Urothelium cell line (cell line): Measurements from ENCODE around the gene ZMYM2.
"Not testable (repeated sequence)": the region's sequence is repeated elsewhere in the genome, so short reads cannot be mapped to it uniquely, and the experiment has no call there.

Experiments
- DNase-seq: peaks from one replicate; pipeline ENCODE4 v3.0.0; 2011; ENCODE audit warnings: low spot score, mixed read lengths
- FAIRE-seq: peaks from 2 replicates; lab custom pipeline; 2011; peaks lifted over from hg19 to GRCh38; lab: Jason Lieb, UNC

Gene ZMYM2

GRCh38 chr13:19958155-19959111, at the start of gene ZMYM2:
Gene ZMYM2 (plus strand): TSS chr13:19958727. CDS start chr13:19993073, 34,346 bp downstream.
- DNase-seq, result peak; percentile 96
- no peak for FAIRE-seq

DNA sequence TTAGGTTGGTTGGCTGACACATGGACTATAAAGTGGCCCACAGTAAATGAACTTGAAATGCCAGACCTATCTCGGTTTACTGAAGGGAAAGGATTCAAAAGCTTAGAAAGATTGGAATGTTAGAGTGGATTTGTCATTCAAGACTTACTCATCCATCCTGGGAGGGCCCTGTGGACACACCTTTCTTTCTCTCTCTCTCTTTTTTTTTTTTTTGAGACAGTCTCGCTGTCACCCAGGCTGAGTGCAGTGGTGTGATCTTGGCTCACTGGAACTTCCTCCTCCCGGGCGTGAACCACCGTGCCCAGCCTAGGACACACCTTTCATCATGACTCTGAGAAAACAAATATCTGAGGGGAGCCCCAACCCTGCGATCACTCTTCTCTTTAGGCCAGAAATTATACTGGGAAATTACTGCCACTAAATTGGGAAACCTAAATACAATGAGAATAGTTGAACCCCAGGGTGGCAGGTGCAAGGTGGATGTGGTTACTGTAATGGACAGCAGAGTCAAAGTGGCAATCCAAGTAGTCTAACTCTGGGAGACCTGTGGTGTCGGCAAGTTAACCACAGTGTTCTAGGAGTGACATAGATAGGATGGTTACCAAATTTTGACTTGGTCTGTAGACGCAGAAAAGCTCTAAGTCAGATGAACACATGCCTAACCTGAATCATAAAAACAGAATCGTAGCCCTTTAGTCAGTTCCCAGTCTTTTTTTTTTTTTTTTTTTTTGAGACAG, 48.0 kb upstream of the ZMYM2 start:
- peak; percentile 60 for DNase-seq
- no peak for FAIRE-seq

- DNase-seq (peak; percentile 10), FAIRE-seq (no peak)
These were observed 31.3 kb upstream of the ZMYM2 start for GRCh38 chr13:19927117-19927748.

DNA sequence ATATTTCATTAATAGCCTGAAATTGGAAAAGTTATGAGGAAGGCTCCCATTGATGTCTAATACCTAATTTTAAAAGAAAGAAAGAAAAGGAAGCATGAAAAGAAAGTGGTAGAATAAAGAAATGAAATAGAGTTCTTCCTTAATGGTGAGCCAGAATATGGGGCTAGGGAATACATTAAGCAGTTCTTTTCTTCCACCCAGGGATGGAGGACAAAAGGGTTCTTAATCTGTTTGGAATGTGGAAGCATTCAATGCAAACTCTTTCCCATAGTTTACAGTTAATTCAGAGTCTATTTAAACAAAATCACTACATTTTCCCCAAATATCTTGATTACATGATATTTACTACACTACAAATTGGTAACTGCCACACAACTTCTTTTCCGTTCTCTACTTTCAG, 18.4 kb upstream of the ZMYM2 start:
- FAIRE-seq (no peak), DNase-seq (no peak)

GRCh38 chr13:19950374-19950773, 8.2 kb upstream of the ZMYM2 start:
- FAIRE-seq, result no peak
- no peak for DNase-seq

DNA sequence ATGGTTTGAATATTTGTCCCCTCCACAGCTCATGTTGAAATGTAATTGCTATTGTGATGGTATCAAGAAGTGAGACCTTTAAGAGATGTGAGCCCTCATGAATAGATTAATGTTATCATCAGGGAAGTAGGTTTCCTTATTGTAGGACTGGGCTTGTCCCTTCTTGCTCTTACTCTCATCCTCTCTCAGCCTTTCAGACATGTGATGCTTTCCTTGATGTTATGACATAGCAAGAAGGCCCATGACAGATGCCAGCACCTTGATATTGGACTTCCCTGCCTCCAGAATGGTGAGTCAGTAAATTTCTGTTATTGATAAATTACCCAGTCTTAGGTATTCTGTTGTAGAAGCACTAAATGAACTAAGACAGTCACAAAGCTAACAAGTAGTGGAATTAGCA, 5.7 kb upstream of the ZMYM2 start:
- DNase-seq, result no peak
- no peak for FAIRE-seq

DNA sequence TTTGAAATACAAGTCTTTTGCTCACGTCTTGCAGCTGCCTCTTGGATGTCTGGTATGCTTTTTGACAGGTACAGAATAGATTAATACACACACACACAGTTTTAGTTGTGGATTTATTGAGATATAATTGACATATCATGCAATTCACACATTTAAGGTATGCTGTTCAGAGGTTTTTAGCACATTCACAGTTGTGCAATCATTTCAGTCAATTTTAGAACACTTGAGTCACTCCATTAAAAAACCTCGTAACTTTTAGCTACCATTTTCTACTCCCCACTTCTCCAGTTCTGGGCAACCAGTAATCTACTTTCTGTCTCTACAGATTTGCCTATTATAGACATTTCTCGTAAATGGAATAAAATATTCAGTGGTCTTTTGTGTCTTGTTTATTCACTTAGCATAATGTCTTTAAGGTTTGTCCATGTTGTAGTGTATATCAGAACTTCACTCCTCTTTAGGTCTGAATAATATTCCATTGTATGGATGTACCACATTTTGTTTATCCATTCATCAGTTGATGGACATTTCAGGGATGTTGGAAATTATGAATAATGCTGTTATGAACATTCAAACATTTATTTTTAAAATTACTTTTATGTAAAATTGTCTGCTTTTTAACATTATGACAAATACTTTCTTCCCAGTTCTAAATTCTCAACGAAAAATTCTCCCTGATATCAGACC, 2.5 kb upstream of the ZMYM2 start:
- DNase-seq (no peak), FAIRE-seq (no peak)

- DNase-seq, result peak; percentile 14
These were observed 990 bp upstream of the ZMYM2 start for GRCh38 chr13:19957320-19958154.

GRCh38 chr13:19959141-19959830, 759 bp downstream of the ZMYM2 start:
- FAIRE-seq (no peak), DNase-seq (peak; percentile 38)

More at GRCh38 chr13:19957320-19958154, 990 bp upstream of the ZMYM2 start:
- FAIRE-seq, result no peak

- DNase-seq, result peak; percentile 79
These were observed 1.5 kb downstream of the ZMYM2 start for GRCh38 chr13:19959831-19960652.

DNA sequence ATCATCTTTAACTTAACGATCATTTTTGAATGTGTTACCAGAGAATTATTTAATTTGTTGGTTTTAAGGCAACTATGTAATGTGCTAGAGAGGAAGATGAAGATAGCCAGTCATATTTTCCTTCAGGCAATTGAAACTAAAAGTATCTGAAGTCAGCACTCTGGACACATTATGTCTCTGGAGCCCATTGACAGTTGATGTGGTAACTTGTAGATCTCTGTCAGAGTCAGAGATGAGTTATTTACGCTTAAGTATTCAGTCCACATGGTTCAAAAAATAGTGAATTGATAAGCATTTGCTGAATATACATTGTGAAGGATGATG, 2.1 kb downstream of the ZMYM2 start:
- FAIRE-seq (no peak), DNase-seq (no peak)

More at GRCh38 chr13:19959831-19960652, 1.5 kb downstream of the ZMYM2 start:
- no peak for FAIRE-seq

GRCh38 chr13:19961489-19961888, 3.0 kb downstream of the ZMYM2 start:
- DNase-seq (no peak), FAIRE-seq (no peak)

DNA sequence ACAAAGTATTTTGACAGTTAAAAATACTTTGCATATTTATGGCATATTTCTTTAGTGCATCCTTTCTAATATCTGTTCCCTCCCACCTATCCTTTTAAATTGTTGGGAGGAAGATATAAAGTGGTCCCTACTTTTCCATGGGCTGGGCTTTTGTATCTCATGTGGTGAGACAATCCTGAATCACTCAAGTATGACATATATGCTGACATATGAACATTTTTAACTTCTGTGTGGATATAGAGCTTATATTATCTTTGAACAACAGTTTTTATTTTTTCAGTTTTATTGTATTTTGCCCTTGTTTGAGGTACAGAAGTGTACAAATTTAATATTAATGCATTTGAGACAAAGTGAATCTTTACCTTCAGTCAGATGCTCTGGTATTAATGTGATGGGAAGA, 3.4 kb downstream of the ZMYM2 start:
- DNase-seq (no peak), FAIRE-seq (no peak)

GRCh38 chr13:19962894-19963293, 4.4 kb downstream of the ZMYM2 start:
- FAIRE-seq (no peak), DNase-seq (no peak)

GRCh38 chr13:19967621-19968020, 9.1 kb downstream of the ZMYM2 start:
- DNase-seq (no peak), FAIRE-seq (no peak)

DNA sequence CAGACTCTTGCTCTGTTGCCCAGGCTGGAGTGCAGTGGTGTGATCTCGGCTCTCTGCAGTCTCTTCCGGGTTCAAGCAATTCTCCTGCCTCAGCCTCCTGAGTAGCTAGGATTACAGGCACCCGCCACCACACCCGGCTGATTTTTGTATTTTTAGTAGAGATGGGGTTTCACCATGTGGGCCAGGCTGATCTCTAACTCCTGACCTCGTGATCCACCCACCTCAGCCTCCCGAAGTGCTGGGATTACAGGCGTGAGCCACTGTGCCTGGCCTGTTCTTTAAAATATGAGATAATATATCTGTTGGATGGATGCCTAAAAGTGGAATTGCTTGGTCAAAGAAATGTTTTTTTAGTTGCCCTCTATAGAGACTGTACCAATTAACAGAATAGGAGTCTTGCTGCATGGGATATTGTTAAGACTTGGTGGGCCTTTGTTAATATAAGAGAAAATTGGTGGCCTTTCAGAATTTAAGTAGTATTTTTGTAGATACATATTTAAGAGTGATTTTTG, 16.0 kb downstream of the ZMYM2 start:
- DNase-seq, FAIRE-seq: not testable (repeated sequence)

- DNase-seq (no peak), FAIRE-seq (no peak)
These were observed 20.4 kb downstream of the ZMYM2 start for GRCh38 chr13:19978831-19979437.

DNA sequence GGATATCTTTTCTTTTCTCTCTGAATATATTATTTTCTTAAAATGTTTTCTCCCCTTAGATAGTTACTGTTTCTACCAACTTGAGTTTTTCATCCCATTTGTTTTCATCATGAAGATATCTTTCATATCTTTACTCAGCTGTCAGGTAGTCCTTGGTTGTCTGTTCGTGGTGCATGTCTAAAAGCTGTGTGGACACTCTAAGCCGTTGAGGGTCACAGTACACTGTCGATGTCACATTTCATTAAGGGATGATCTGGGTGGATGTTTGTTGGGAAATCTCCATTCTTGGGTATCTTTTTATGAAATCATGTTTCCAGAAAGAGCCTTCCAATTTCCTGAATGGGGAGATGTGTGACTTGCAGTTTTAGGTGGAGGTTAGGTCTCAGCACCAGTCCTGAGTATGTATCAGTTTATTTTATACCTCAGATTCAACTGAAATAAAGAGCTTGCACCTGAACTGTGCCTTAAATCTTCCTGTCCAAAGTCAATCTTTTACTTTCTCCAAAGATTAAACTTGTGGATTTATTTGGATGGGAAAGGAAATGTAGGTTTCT, 23.2 kb downstream of the ZMYM2 start:
- no peak for FAIRE-seq

More for the DNA sequence above, 23.2 kb downstream of the ZMYM2 start:
- no peak for DNase-seq
